GM19025 (cell line): ENCODE measurements around the gene SEZ6.

Source experiments
- ATAC-seq: cut with Tn5 transposase; IDR thresholded peaks from one replicate; pipeline ENCODE4 v1.9.1; 2021; ENCODE audit warnings: mild to moderate bottlenecking, low read depth, moderate library complexity; ENCODE audit not compliant: unreplicated experiment

SEZ6 gene

DNA sequence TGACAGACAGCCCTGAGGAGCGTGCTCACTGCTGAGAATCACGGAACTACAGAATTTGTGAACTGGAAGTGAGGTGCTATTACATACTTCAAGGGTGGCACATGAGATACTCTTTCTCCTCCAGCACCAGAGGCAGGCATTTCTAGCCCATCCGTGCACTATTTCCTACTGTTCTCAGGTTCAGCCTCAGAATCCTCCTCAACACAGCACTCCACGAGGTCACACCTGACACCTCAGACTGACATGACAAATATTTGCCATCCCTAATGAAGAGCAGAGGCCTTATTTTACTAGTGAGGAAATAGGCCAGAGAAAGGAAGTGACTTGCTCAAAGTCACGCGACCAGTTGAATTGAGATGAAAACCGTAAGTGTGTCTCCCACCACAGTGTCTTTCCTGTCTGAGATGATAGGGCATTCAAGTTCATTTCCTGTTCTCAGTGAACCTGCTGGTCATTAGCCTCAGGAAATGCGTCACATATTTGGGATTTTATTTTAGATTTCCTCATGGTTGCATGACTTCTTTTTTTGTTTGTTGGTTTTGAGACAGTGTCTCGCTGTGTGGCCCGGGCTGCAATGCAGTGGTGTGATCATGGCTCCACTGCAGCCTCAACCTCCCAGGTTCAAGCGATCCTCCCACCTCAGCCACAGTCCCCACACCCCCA lies 23.6 kb downstream of the SEZ6 start:
- ATAC-seq: no peak

DNA sequence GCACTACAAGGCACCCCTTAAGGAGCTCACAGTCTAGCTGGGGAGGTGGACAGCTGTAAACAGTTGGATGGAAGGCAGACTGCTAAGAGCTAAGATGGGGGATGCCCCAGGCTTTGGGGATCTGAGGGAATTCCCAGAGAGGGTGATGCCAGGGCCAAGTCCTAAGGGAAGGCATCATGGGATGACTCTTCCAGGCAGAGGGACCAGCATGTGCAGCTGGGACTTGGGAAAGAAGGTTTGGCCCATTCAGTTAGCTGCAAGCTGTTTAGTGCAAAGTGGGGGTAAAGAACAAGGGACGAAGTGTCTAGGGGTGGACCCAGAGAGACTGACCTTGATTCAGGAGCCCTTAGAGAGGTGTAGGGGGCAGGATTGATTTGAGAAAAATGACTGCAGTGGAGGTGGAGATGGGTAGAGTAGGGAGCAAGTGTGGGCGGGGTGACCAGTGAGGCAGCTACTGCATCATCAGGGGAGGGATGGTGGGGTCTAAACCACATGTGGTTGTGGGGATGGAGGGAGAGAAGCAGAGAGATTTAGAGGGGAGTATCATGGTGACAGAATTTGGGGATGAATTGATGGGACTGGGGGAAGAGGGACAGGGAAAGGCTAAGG lies 27.4 kb downstream of the SEZ6 start:
- no peak for ATAC-seq

DNA sequence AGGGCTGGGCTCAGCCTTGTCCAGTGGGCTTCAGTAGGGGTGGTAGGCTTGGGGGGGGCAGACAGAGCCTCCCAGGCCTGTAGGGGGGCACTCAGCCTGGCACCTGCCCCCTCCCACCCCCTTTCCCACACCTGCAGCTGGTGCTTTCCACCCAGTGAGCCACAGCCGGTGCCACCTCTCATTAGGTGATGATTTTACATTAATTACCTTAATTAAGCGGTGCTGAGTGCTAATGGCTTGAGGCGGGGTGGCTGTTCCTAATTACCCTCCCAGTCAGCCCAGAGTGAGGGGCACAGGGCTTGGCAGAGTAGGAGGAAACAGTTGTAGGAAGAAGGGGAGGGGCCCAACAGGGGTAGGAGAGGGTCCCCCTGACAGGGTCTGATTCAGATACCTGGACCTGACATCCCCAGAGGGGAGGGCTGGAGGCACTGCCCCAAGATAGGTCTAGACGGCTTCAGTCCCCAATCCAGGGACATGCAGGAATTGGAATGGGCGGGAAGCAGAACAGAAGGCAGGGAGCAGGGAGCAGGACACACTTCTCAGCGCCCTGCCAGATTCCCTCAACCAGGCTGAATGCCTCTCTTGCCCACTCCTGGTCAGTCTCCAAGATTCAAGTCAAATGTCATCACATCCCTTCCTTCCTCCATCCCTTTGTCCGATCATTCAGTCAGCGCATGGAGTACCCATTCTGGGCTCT lies 28.0 kb downstream of the SEZ6 start:
- no peak for ATAC-seq

DNA sequence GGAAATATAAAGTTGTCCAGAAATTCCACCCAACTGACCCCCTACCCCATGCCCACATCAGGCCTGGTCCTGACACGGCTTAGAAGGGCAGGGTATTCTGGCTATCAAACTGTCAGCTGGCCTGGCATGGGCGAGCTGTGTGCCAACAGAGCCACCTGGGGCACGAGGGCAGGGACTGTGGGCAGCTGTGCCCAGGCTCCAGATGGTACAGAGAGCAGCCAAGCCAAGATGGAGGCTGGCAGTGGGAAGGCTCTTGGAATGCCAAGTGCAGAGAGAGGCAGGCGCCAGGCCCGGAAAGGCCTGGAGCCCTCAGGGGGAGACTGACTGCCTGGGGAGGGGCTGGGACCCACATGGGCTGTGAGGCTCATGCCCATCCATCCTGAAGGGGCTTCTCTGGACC lies 30.2 kb downstream of the SEZ6 start:
- no peak for ATAC-seq

DNA sequence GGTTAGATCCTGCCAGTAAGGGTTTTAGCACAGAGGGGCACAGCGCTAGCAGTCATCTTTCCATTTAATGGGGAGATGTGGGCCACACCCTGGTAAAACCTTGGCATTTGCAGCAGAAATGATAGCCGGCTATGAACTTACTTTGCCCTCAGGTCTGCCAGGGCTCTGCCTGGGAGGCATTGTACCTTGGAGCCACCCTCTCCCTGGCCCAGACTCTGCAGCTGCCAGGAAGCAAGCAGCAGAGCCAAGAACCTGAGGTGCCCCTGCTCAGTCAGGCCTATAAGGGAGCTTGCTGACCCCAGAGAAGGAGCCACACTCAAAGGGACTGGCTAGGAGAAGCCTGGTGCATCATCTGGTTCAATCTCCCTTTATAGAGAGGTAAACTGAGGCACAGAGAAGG lies 30.8 kb downstream of the SEZ6 start:
- ATAC-seq: no peak

DNA sequence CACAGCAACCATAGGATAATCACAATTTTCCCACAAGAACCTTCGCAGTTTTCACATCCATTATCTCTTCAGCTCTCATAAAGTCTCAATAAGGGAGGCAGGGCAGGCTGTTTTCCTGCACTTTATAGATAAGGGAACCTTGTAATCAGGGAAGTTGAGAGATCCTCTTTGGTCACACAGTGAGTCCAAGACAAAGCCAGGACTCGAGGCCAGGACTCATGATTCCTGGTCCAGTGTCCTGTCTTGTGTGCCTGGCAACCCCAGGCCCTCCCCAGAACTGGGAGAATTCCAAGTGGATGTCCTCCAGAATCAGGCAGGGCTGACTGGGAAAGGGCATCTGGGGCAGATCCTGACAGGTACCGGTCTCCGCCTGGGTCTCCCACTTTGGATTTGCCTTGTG lies 31.4 kb downstream of the SEZ6 start:
- ATAC-seq: no peak

DNA sequence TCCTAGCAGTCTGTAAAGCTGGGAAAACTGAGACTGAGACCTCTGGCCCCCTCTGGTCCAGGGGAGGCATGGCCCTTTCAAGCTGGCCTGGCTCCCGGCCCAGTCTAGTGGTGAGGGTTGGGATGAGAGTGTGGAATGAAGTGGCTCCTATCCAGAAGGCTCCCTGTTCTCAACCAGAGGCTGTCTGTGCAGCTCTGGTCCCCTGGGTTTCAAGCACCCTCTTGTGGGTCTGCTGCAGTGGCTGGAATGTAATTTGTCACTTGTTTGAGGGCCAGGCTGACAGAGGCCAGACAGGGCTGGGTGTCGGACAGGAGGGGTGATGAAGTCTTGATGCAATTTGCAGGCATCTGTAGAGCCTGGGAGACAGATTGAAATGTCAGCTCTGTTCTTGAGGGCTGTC lies 32.4 kb downstream of the SEZ6 start:
- no peak for ATAC-seq

DNA sequence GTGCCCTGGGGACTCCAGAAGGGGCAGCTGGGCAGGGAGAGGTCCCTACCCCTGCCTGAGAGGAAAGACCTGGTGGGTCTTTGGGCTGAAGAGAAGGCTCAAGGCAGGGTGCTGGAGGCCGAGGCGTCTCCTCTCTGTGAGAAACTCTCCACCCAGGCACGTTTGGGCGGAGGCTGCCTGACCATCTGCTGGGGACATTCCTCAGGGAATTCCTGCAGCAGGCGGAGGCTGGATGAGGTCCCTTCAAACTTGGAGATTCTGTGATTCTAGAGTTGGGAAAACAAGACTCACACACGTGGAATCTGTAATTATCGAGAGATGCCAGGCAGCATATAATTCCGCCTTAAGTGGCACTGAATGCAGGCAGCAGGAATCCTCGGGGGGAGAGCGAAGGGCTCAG lies 33.4 kb downstream of the SEZ6 start:
- ATAC-seq: no peak

DNA sequence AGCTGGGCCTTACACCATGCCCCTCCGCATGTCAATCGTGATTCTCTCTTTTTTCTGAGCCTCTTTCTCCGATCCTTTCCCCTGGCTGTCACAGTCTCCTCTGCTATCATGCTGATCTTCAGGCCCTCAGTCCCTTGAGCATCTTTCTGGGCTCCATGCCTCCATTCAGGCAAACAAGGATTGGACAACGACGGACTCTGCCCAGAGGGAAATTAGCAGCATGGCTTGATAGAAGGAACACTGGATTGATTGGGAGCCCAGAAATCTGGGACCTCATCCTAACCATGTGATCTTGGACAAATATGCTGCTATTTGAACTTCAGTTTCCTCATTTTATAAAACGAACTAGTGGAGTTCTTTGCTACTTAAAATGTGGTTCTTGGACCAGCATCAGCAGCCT lies 35.0 kb downstream of the SEZ6 start:
- no peak for ATAC-seq

DNA sequence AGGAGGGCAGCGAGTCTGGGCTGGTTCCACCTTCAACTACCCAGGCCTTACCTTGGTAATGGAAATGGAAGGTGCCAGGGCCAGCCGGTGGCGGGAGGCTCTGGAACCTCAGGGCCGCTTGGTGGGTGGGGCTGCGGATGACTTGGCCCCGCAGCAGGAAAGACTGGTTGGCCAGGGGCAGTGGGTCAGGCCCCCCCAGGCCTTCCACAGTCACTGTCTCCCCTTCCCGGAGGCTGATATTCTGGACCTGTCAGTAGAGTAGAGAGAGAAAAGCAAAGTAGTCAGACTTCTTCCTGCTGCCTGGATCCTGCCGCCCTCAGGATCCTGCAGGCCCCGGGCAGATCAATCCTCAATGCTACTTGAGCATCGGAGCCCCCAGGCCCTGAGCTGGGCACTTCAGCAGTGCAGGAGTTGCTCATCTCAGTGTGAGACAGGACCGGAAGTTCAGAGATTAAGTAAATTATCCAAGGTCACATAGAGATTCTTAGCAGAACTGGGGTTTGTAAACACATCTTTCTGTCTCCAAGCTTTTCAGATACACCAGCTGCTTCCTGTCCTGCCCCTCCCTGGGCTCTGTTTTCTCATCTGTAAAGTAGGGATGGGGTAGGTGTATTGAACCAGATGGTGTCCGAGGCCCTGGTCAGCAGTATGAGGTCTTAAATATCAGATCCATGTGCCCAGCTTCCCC lies 36.0 kb downstream of the SEZ6 start:
- no peak for ATAC-seq

DNA sequence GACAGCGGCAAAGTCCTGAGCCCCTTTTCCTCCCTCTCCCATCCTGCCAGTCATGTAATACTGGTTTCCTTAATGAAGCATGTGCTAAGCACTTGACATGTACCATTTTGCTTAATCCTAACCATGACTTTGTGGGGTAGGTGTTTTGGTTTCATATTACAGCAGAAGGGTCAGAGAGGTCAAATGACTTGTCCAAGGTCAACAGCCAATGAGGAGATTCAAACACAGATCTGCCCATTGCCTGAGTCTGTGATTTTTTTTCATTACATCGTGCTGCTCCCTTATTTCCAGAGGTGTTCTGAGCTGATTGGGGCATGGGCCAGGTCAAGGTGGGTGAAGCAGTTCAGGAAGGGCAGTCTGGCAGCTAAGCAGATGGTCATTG lies 36.9 kb downstream of the SEZ6 start:
- ATAC-seq: no peak

DNA sequence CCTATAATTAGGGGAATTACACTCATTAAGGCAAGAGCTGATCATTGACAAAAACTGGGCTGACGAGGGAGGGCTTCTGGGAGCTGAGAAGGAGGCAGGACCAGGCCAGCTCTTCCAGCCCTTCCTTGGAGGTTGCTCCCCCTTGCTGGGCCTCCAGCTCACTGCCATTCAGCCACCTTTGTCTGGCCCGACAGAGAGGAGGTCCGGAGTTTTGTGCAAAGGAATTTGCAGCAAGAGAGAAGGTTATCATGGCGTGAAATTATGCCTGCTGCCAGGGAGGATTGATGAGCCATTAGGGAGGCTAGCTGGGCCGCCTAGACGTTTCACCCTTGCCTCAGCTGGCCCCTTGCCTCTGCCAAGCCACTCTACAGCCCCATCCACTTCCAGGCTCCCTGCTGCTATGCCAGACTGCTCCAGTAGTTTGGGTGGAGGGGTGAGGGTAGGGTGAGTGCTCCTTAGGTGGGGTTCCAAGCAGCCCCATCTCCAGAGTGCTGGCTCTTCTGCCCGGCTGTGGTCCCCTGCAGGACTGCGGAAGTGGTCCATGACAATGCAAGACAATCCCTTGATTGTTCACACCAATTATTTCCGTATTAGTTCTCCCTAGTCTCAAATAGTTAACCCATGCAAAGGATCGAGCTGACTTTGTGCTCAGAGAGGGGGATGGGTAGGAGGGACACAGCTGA lies 37.5 kb downstream of the SEZ6 start:
- no peak for ATAC-seq

DNA sequence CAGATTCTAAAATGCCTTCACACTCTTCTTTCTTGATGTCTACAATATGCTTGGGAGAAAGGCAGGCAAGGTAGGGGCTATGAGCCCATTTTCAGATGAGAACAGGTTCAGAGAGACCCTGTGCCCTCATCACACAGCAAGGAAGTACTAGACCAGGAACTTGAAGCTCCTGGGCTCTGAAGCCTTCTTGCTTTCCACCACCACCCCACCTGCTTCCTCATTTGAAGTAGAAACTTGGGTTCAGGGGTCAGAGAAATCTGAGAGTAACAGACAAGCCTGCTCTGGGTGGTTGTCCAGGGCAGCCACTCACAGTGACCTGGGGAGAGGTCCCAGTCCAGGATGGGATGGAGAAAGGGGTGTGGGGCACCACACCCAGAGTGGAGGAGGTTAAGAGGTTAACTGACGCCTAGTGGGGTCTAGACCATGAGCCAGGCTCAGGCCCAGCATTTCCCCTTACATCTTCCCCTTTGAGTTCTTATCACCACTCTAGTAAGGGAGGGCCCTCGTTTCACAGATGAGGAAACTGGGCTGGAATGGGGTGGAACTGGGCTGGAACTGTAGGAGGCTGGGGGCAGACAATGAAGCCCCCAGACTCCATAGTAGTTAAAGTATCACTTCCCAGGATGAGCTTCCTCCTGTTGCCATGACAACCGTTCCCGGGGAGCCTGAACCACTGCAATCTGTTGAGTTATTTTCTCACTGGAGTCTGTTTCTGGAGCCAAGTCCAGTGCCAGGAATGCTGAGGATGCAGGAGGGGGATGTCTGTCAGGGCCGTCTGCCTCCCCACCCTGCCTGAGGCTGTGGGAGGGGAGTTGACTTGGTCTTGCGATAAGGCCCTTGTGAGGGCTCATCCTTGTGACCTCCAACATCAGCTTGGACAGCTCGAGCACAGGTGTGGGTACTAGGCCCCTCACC lies 38.4 kb downstream of the SEZ6 start:
- no peak for ATAC-seq

DNA sequence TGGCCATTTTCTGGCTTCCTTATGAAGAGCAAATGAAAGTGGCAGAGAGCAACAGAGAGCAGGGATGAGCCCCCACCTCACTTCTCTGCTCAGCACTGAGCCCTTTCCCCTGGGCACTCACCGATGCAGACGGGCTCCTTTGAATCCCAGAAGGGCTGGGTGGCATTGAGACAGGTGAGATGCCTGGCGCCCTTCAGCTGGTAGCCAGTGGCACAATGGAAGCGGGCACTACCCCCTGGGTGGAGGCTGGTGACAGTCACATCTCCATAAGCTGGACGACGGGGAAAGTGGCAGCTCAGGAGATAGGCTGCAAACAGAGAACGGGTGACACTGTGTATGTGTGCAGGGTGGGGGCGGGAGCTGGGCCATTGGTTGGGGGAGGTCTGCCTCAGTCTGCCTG lies 42.0 kb downstream of the SEZ6 start:
- no peak for ATAC-seq

DNA sequence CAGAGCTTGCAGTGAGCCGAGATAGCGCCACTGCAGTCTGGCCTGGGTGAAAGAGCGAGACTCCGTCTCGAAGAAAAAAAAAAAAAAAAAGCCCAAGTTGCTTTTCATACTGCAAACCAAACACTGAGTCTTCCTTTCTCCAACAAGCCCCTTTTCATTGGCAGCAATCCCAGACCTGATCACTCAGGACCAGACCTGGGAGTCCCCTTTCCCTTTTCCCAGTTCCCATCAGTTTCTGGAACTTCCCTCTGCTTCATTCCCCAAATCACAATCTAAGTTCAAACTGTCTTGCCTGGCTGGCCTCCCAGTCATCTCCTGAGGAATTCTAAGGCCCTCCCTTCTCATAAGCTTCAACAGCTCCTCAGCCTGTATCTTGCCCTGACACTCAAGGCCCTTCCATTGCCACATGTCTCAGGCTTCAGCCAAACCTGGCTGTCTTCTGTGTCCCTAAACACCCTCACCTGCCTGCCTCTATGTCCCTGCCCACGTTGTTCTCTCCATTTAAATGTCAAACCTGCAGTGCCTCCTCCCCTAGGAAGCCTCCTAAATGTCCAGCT lies 42.7 kb downstream of the SEZ6 start:
- no peak for ATAC-seq

DNA sequence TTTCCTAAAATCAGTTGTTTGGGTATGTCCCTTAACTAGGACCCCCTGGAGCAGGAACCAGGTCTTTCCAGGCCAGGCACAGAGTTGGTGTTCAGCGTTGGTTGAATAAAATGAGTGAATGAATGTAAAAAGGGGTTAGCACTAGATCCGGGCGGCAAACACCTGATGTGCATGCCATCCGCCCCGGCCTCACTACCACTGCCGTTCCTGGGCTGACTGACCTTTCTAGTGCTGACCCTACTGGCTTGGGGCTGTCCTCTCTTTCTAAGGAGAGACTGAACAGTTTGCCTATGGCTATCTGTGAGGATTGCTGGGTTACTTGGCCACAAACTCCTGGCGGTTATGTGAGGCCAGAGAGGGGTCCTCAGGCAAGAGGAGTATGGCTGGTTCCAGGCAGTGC lies 44.4 kb downstream of the SEZ6 start:
- no peak for ATAC-seq

DNA sequence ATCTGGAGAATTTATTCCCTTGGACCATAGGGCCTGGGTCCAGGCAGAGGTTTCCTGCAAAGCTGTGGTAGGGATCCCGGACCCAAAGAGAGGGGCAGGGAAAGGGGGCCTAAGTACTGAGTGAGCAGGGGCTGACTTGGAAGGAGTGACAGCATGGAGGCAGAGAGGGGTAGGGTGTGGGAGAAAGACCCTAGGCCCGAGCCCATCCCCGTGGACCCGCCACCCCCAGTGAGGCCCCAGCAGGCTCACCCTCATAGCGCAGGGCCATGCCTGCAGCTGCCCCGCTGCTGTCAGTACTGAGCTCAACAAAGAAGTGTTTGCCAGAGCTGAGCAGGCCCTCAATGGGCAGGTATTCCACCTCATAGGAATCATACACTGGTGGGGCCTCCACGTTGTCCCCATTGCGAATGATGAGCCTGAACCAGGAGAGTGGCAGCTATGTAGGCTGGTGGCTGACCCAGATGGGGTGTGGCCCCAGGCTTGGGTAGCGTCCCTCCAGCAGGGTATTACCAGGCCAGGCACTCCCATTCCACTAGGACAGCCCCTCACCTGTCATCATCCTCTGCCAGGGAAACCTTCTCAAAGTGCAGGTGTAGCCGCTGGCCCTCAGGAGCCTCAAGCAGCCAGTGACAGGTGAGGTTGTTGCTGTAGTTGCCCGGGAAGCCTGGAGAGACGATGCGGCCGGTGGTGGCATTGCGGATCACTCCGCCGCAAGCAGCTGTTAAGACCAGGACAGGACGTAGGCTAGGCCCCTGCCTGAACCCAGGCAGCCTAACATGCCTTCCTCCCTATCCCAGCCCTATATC lies 45.4 kb downstream of the SEZ6 start:
- no peak for ATAC-seq

DNA sequence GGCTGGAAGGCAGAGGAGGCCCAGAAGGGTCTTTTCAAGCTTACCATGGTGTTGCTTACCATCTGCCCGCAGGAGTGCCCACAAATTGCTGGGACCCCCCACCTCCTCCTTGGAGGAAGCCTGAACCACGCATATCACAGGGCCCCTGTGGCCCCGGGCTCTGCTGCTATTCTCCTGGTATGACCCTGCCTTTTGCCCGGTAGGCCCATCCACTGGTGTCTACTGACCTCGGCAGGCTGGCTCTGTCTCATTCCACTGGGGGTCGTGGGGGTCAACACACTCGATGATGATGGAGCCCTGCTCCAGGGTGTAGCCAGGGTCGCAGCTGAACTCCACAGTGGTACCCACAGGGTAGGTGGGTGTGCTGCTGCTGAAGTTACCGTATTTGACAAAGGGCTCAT lies 46.4 kb downstream of the SEZ6 start:
- no peak for ATAC-seq
